Measurements from ENCODE around the gene NBDY. TPM values are rescaled to one million over a fixed set of nuclear protein-coding genes. Genes with fewer than 3 reads are reported as not detected.
"Not testable (repeated sequence)": the region's sequence is repeated elsewhere in the genome, so short reads cannot be mapped to it uniquely, and the experiment has no call there.

NBDY gene
- polyA plus RNA-seq, 1 donor = 37.1 TPM

GRCh38 chrX:56773522-56774060 lies 44.5 kb downstream of the NBDY start:
- not testable (repeated sequence) for H3K4me1 ChIP-seq (ENCODE audit: control insufficient read depth, insufficient read depth, low read length); H3K27ac ChIP-seq (ENCODE audit: low read length); DNase-seq; H3K36me3 ChIP-seq (ENCODE audit: control insufficient read depth, insufficient read depth, low read length); H3K9me3 ChIP-seq (ENCODE audit: control insufficient read depth, low read depth, low read length); H3K27me3 ChIP-seq (ENCODE audit: control insufficient read depth, insufficient read depth, low read length); H3K4me3 ChIP-seq (ENCODE audit: low read length)
- WGBS (ENCODE audit: insufficient coverage, low lambda C conversion rate) = no CpG with 5 or more reads among the region's 24 CpGs

- not testable (repeated sequence) for H3K27me3 ChIP-seq (ENCODE audit: control insufficient read depth, insufficient read depth, low read length); H3K27ac ChIP-seq (ENCODE audit: low read length); H3K4me1 ChIP-seq (ENCODE audit: control insufficient read depth, insufficient read depth, low read length); H3K9me3 ChIP-seq (ENCODE audit: control insufficient read depth, low read depth, low read length); H3K4me3 ChIP-seq (ENCODE audit: low read length); DNase-seq; H3K36me3 ChIP-seq (ENCODE audit: control insufficient read depth, insufficient read depth, low read length)
- no CpG with 5 or more reads among the region's 32 CpGs for WGBS (ENCODE audit: insufficient coverage, low lambda C conversion rate)
These were observed 49.3 kb downstream of the NBDY start for GRCh38 chrX:56778099-56778923.

- not testable (repeated sequence) for DNase-seq
- WGBS (ENCODE audit: insufficient coverage, low lambda C conversion rate) = no CpG with 5 or more reads among the region's 24 CpGs
These were observed 50.0 kb downstream of the NBDY start for GRCh38 chrX:56778924-56779468.

GRCh38 chrX:56780681-56781649 lies 51.9 kb downstream of the NBDY start:
- not testable (repeated sequence) for DNase-seq

More at GRCh38 chrX:56778924-56779468, 50.0 kb downstream of the NBDY start:
- H3K4me3 ChIP-seq (ENCODE audit: low read length); H3K36me3 ChIP-seq (ENCODE audit: control insufficient read depth, insufficient read depth, low read length); H3K27ac ChIP-seq (ENCODE audit: low read length); H3K4me1 ChIP-seq (ENCODE audit: control insufficient read depth, insufficient read depth, low read length); H3K27me3 ChIP-seq (ENCODE audit: control insufficient read depth, insufficient read depth, low read length); H3K9me3 ChIP-seq (ENCODE audit: control insufficient read depth, low read depth, low read length): not testable (repeated sequence)

GRCh38 chrX:56782352-56782751 lies 53.3 kb downstream of the NBDY start:
- H3K27me3 ChIP-seq (ENCODE audit: control insufficient read depth, insufficient read depth, low read length) = no peaks in the 10 kb centered on the region
- H3K9me3 ChIP-seq (ENCODE audit: control insufficient read depth, low read depth, low read length) = no peaks in the 10 kb centered on the region
- no CpG with 5 or more reads among the region's 2 CpGs for WGBS (ENCODE audit: insufficient coverage, low lambda C conversion rate)
- no peak overlapping the region for H3K27ac ChIP-seq (ENCODE audit: low read length)
- DNase-seq = no peak
- H3K4me1 ChIP-seq (ENCODE audit: control insufficient read depth, insufficient read depth, low read length) = no peaks in the 10 kb centered on the region
- no peak overlapping the region for H3K4me3 ChIP-seq (ENCODE audit: low read length)
- peaks cover 4% of the 10 kb centered on the region for H3K36me3 ChIP-seq (ENCODE audit: control insufficient read depth, insufficient read depth, low read length)

More at GRCh38 chrX:56780681-56781649, 51.9 kb downstream of the NBDY start:
- H3K9me3 ChIP-seq (ENCODE audit: control insufficient read depth, low read depth, low read length); H3K36me3 ChIP-seq (ENCODE audit: control insufficient read depth, insufficient read depth, low read length); H3K4me3 ChIP-seq (ENCODE audit: low read length); H3K27ac ChIP-seq (ENCODE audit: low read length); H3K4me1 ChIP-seq (ENCODE audit: control insufficient read depth, insufficient read depth, low read length); H3K27me3 ChIP-seq (ENCODE audit: control insufficient read depth, insufficient read depth, low read length): not testable (repeated sequence)
- WGBS (ENCODE audit: insufficient coverage, low lambda C conversion rate) = no CpG with 5 or more reads among the region's 22 CpGs

- no peaks in the 10 kb centered on the region for H3K9me3 ChIP-seq (ENCODE audit: control insufficient read depth, low read depth, low read length)
- H3K27ac ChIP-seq (ENCODE audit: low read length) = no peak overlapping the region
These were observed 53.9 kb downstream of the NBDY start for GRCh38 chrX:56782791-56783449.

GRCh38 chrX:56783450-56783831 lies 54.4 kb downstream of the NBDY start:
- DNase-seq = peak in 1 of 2 donors; percentile 74
- Histone ChIP-seq H3K4me3 (ENCODE audit: low read length) (no peak overlapping the region), H3K4me1 (ENCODE audit: control insufficient read depth, insufficient read depth, low read length) (no peaks in the 10 kb centered on the region), H3K9me3 (ENCODE audit: control insufficient read depth, low read depth, low read length) (no peaks in the 10 kb centered on the region), H3K27ac (ENCODE audit: low read length) (no peak overlapping the region), H3K27me3 (ENCODE audit: control insufficient read depth, insufficient read depth, low read length) (no peaks in the 10 kb centered on the region), H3K36me3 (ENCODE audit: control insufficient read depth, insufficient read depth, low read length) (peaks cover 10% of the 10 kb centered on the region)
- no CpG with 5 or more reads among the region's 12 CpGs for WGBS (ENCODE audit: insufficient coverage, low lambda C conversion rate)

More at GRCh38 chrX:56782791-56783449, 53.9 kb downstream of the NBDY start:
- Histone ChIP-seq H3K27me3 (ENCODE audit: control insufficient read depth, insufficient read depth, low read length) (no peaks in the 10 kb centered on the region), H3K36me3 (ENCODE audit: control insufficient read depth, insufficient read depth, low read length) (peaks cover 7% of the 10 kb centered on the region), H3K4me1 (ENCODE audit: control insufficient read depth, insufficient read depth, low read length) (no peaks in the 10 kb centered on the region), H3K4me3 (ENCODE audit: low read length) (no peak overlapping the region)
- WGBS (ENCODE audit: insufficient coverage, low lambda C conversion rate) = no CpG with 5 or more reads among the region's 17 CpGs
- no peak for DNase-seq

- WGBS (ENCODE audit: insufficient coverage, low lambda C conversion rate) = no CpG with 5 or more reads among the region's 9 CpGs
- peaks cover 13% of the 10 kb centered on the region for H3K36me3 ChIP-seq (ENCODE audit: control insufficient read depth, insufficient read depth, low read length)
- no peaks in the 10 kb centered on the region for H3K4me1 ChIP-seq (ENCODE audit: control insufficient read depth, insufficient read depth, low read length)
- no peaks in the 10 kb centered on the region for H3K27me3 ChIP-seq (ENCODE audit: control insufficient read depth, insufficient read depth, low read length)
- DNase-seq = no peak
- no peak overlapping the region for H3K27ac ChIP-seq (ENCODE audit: low read length)
- no peaks in the 10 kb centered on the region for H3K9me3 ChIP-seq (ENCODE audit: control insufficient read depth, low read depth, low read length)
- no peak overlapping the region for H3K4me3 ChIP-seq (ENCODE audit: low read length)
These were observed 55.1 kb downstream of the NBDY start for GRCh38 chrX:56783996-56784620.

- Histone ChIP-seq H3K27ac (ENCODE audit: low read length) (no peak overlapping the region), H3K27me3 (ENCODE audit: control insufficient read depth, insufficient read depth, low read length) (no peaks in the 10 kb centered on the region), H3K4me1 (ENCODE audit: control insufficient read depth, insufficient read depth, low read length) (no peaks in the 10 kb centered on the region), H3K36me3 (ENCODE audit: control insufficient read depth, insufficient read depth, low read length) (peaks cover 14% of the 10 kb centered on the region), H3K4me3 (ENCODE audit: low read length) (no peak overlapping the region), H3K9me3 (ENCODE audit: control insufficient read depth, low read depth, low read length) (no peaks in the 10 kb centered on the region)
- no CpG with 5 or more reads among the region's 14 CpGs for WGBS (ENCODE audit: insufficient coverage, low lambda C conversion rate)
- no peak for DNase-seq
These were observed 55.6 kb downstream of the NBDY start for GRCh38 chrX:56784666-56785065.
